Measurements from ENCODE around the gene WDR49.

Gene WDR49

GRCh38 chr3:167605871-167606270 lies 47.9 kb downstream of the WDR49 start (continued):
- TF ChIP-seq ZNF239 (tag by site-specific recombination; IDR thresholded peaks at IDR 0.05) (no peak), PRDM1 (tag by site-specific recombination; IDR thresholded peaks at IDR 0.05) (no peak), HOXD13 (CRISPR knock-in tag; IDR thresholded peaks at IDR 0.05; ENCODE audit: borderline replicate concordance) (no peak), ZNF530 (tag by site-specific recombination; IDR thresholded peaks at IDR 0.05; ENCODE audit: low read depth) (no peak), ZNF830 (tag by site-specific recombination; IDR thresholded peaks at IDR 0.05; ENCODE audit: low read depth) (no peak), ZNF26 (tag by site-specific recombination; IDR thresholded peaks at IDR 0.05) (no peak)

- no peak overlapping the region for H3K4me3 ChIP-seq (ENCODE audit: low read depth, low read length)
- H3K27ac ChIP-seq (ENCODE audit: extremely low read depth, low read depth, low read length): no peak overlapping the region
- H3K36me3 ChIP-seq (ENCODE audit: control insufficient read depth in 2 of 2, insufficient read depth in 1 of 2, low read length in 2 of 2): no peaks in the 10 kb centered on the region
- no peaks in the 10 kb centered on the region for H3K9me3 ChIP-seq (ENCODE audit: control insufficient read depth, insufficient read depth, low read depth, low read length)
- ChIA-PET CTCF (interaction anchor here (0.5 kb wide), 1 partner anchor 911 kb away, joined by 3 read pairs; no protein-coding TSS in a partner anchor), POLR2A (no interaction called here)
- no peaks in the 10 kb centered on the region for H3K4me1 ChIP-seq (ENCODE audit: control insufficient read depth, insufficient read depth, low read length)
- TF ChIP-seq SP7 (tag by site-specific recombination; IDR thresholded peaks at IDR 0.05) (no peak), ZNF350 (tag by site-specific recombination; IDR thresholded peaks at IDR 0.05) (no peak), ZNF416 (tag by site-specific recombination; IDR thresholded peaks at IDR 0.05) (no peak), ZIC2 (tag by site-specific recombination; IDR thresholded peaks at IDR 0.05) (no peak), ZNF324 (tag by site-specific recombination; IDR thresholded peaks at IDR 0.05) (no peak), ZBTB10 (tag by site-specific recombination; IDR thresholded peaks at IDR 0.05) (no peak), ZNF596 (tag by site-specific recombination; IDR thresholded peaks at IDR 0.05) (no peak), REPIN1 (tag by site-specific recombination; IDR thresholded peaks at IDR 0.05; ENCODE audit: low read depth) (no peak), ZNF792 (tag by site-specific recombination; IDR thresholded peaks at IDR 0.05) (no peak), ZNF391 (tag by site-specific recombination; IDR thresholded peaks at IDR 0.05; ENCODE audit: borderline replicate concordance, low read depth) (no peak), ZNF660 (tag by site-specific recombination; IDR thresholded peaks at IDR 0.05) (no peak), YY2 (tag by site-specific recombination; IDR thresholded peaks at IDR 0.05) (no peak)
Measured at GRCh38 chr3:167602041-167602440, 51.7 kb downstream of the WDR49 start.

- no peak overlapping the region for H3K4me3 ChIP-seq (ENCODE audit: low read depth, low read length)
- no peaks in the 10 kb centered on the region for H3K4me1 ChIP-seq (ENCODE audit: control insufficient read depth, insufficient read depth, low read length)
- H3K36me3 ChIP-seq (ENCODE audit: control insufficient read depth in 2 of 2, insufficient read depth in 1 of 2, low read length in 2 of 2): no peaks in the 10 kb centered on the region
- H3K9me3 ChIP-seq (ENCODE audit: control insufficient read depth, insufficient read depth, low read depth, low read length): no peaks in the 10 kb centered on the region
- CTCF ChIA-PET: no interaction called here
- POLR2A ChIA-PET: no interaction called here
- no peak overlapping the region for H3K27ac ChIP-seq (ENCODE audit: extremely low read depth, low read depth, low read length)
- TF ChIP-seq IKZF3 (tag by site-specific recombination; IDR thresholded peaks at IDR 0.05) (no peak), REST (tag by site-specific recombination; IDR thresholded peaks at IDR 0.05) (no peak), ZNF169 (tag by site-specific recombination; IDR thresholded peaks at IDR 0.05) (no peak), ZNF132 (tag by site-specific recombination; IDR thresholded peaks at IDR 0.05; ENCODE audit: borderline replicate concordance) (no peak), SP2 (tag by site-specific recombination; IDR thresholded peaks at IDR 0.05) (no peak), ZSCAN16 (tag by site-specific recombination; IDR thresholded peaks at IDR 0.05) (no peak), AEBP2 (tag by site-specific recombination; IDR thresholded peaks at IDR 0.05; ENCODE audit: borderline replicate concordance) (no peak), KLF17 (tag by site-specific recombination; IDR thresholded peaks at IDR 0.05) (no peak)
Measured at GRCh38 chr3:167587651-167588050, 66.1 kb downstream of the WDR49 start.

Data from HEK293 (cell line).